ENCODE results near the gene RPL39. TPM values are rescaled to one million over a fixed set of nuclear protein-coding genes. Genes with fewer than 3 reads are reported as not detected.
A peak's percentile ranks its signal among the peaks of the same experiment; 100 is the strongest.

Gene RPL39
- total RNA-seq, 1 experiment from 2014 or later: 2,054 TPM

GRCh38 chrX:119757979-119758730 lies 33.3 kb downstream of the RPL39 start, which contains the start of gene SOWAHD:
Gene SOWAHD, plus strand, starts transcription at chrX:119758588. Its CDS starts 80 bp downstream, at chrX:119758668.
- Histone ChIP-seq H2AFZ (ENCODE audit: low read length) (no peak within 1 kb of the TSS), H2AK5ac (ENCODE audit: insufficient read length, low read length) (no peak within 1 kb of the TSS), H4K5ac (ENCODE audit: insufficient read length, low read depth, low read length) (no peak within 1 kb of the TSS), H3K23me2 (ENCODE audit: insufficient read length, low read depth, low read length, poor library complexity, severe bottlenecking) (peaks cover 2% of the 10 kb centered on the region), H2BK12ac (ENCODE audit: insufficient read length, low read depth, low read length) (no peak within 1 kb of the TSS), H3K79me2 (ENCODE audit: insufficient read depth, low read length) (no peaks in the 10 kb centered on the region), H4K20me1 (ENCODE audit: control insufficient read depth, insufficient read depth, insufficient read length) (no peaks in the 10 kb centered on the region), H3K18ac (ENCODE audit: insufficient read length, low read depth, low read length) (no peak within 1 kb of the TSS), H3K23ac (ENCODE audit: insufficient read length, low read depth, low read length) (no peak within 1 kb of the TSS), H3K9ac (ENCODE audit: extremely low read depth, insufficient read length, low read length) (no peak within 1 kb of the TSS), H3K27me3 (ENCODE audit: insufficient read depth, low read length) (no peaks in the 10 kb centered on the region; the same call in 1 of the 2 replicates), H3K14ac (ENCODE audit: insufficient read depth, low read length) (no peak within 1 kb of the TSS), H4K8ac (replicated peaks; ENCODE audit: insufficient read length, low read depth, low read length) (no peak within 1 kb of the TSS), H3K4ac (ENCODE audit: low read depth, low read length) (no peak within 1 kb of the TSS), H3K4me1 (ENCODE audit: insufficient read depth, low read length) (peaks cover 2% of the 10 kb centered on the region; the same call in 1 of the 2 replicates), H3K79me1 (ENCODE audit: insufficient read depth, low read depth, low read length, poor library complexity, severe bottlenecking) (no peaks in the 10 kb centered on the region), H3K4me2 (ENCODE audit: insufficient read depth, insufficient read length, low read length) (peak within 1 kb of the TSS; percentile 48), H4K91ac (ENCODE audit: insufficient read length, low read depth, low read length) (no peak within 1 kb of the TSS), H3K27ac (ENCODE audit: insufficient read length, low read depth, low read length) (no peak within 1 kb of the TSS), H3T11ph (ENCODE audit: low read length) (no peak within 1 kb of the TSS), H2BK20ac (ENCODE audit: low read depth, low read length, poor library complexity, severe bottlenecking) (no peak within 1 kb of the TSS), H3K9me3 (ENCODE audit: control insufficient read depth, low read depth, low read length) (peaks cover 15% of the 10 kb centered on the region), H2BK15ac (ENCODE audit: low read depth, low read length) (no peak within 1 kb of the TSS), H2BK120ac (ENCODE audit: low read depth, low read length, poor library complexity, severe bottlenecking) (no peak within 1 kb of the TSS), H3K56ac (ENCODE audit: insufficient read length, low read depth, low read length) (no peak within 1 kb of the TSS), H2BK5ac (ENCODE audit: insufficient read length, low read length) (no peak within 1 kb of the TSS)
- whole genome bisulfite sequencing (ENCODE audit: extremely low coverage, insufficient read length, low lambda C conversion rate): no CpG with 5 or more reads among the region's 59 CpGs
- Mint-ChIP-seq H3K4me3 (peak within 1 kb of the TSS; percentile 77 to 89), H3K36me3 (ENCODE audit: insufficient read depth in 1 of 3, low read depth in 3 of 3) (no peaks in the 10 kb centered on the region; a peak in 3 of 7 replicates), H3K27me3 (ENCODE audit: low read depth) (peaks cover 29% of the 10 kb centered on the region), H3K4me1 (peaks cover 26 to 31% of the 10 kb centered on the region in 2 experiments), H3K27ac (peak within 1 kb of the TSS; percentile 82 to 98 (median 92); a peak in 6 of 7 replicates), H3K9me3 (peaks cover 59 to 68% of the 10 kb centered on the region in 2 experiments)
- DNase-seq: peak; percentile 73
- no peak for TF ChIP-seq CTCF (conservative IDR thresholded peaks at IDR 0.05)

Data from H9 (cell line).